SKM-1 treated with dmso at 0.1 percent for 144 hours (cell line): Measurements from ENCODE around the gene PGA4.
"Not testable (repeated sequence)": the region's sequence is repeated elsewhere in the genome, so short reads cannot be mapped to it uniquely, and the experiment has no call there.

ENCODE experiments used
- DNase-seq: peaks from one replicate; lab custom pipeline; 2025; ENCODE audit not compliant: unreplicated experiment; lab: John Stamatoyannopoulos, UW

Gene PGA4

GRCh38 chr11:61222047-61222446 is at the start of gene PGA4:
TSS of gene PGA4 (plus strand) at chr11:61222347. CDS start at chr11:61222401, 54 bp downstream.
- DNase-seq: not testable (repeated sequence)

DNA sequence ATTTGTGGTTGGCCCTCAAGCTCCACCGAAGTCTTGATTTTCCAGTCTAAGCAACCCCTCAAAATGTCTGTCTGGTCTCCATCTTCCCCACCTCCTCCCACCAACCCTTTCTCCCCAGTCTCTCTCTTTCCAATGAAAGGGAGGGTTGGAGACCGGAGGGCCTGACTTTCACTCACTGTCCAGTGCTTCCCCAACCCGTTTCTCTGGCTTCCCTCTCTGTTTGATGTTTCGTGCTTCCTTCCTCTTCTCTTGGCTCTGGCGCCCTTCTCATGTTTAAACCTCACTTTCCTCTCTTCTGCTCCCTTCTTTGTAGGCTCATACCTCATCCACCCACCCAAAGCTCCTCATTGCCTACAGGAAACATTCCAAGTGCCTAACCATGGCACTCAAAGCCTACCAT is 49.8 kb upstream of the PGA4 start:
- peak; percentile 9 for DNase-seq

GRCh38 chr11:61172888-61173287 is 49.3 kb upstream of the PGA4 start:
- no peak for DNase-seq

DNA sequence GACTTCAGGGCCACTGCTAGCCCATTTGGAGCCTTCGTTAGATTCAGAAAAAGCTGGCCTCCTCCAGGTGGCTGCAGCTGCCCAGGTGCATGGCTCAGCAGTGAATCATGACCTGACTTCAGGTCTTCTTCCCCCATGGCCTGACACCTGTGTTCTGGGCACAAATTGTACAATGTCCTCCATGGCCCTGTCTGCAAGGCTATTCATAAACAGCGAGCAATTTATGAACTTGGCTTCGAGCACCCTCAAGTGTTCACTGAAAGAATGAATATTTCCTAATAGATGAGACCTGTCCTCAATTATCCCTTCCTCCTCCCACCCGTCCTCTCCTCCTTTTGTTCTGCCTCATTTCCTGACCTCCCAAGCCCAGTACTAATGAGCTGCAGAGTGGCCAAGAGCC is 48.7 kb upstream of the PGA4 start:
- no peak for DNase-seq

- DNase-seq: no peak
Observed at GRCh38 chr11:61174273-61174672, 47.9 kb upstream of the PGA4 start.

DNA sequence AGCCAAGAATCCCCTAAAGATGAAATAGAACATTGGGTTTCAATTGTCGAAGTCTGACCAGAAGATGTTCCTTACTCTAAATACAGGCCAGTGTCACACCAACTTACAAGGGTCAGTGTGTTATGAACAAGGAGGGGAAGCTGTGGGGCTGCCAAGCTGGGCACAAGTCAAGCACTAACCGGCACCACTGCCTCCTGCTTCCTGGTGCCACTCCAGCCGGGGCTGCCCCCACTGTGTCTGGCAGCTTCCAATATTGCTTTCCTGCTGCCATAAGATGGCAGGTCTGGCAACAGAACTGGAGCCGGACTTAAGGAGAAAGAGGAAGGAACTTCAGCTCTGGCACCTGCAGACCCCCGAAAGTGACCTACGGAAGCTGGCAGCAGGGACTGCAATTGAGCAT is 47.2 kb upstream of the PGA4 start:
- DNase-seq: no peak

GRCh38 chr11:61176446-61176845 is 45.7 kb upstream of the PGA4 start:
- DNase-seq: no peak

DNA sequence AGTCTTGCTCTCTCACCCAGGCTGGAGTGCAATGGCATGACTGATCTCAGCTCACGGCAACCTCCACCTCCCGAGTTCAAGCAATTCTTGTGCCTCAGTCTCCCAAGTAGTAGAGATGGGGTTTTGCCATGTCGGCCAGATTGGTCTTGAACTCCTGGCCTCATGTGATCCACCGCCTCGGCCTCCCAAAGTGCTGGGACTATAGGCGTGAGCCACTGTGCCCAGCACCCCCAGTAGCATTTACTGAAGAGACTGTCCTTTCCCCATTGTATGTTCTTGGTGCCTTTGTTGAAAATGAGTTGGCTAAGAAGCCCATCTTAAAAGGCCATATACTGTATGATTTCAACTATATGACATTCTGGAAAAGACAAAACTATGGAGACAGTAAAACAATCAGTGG is 41.9 kb upstream of the PGA4 start:
- not testable (repeated sequence) for DNase-seq

GRCh38 chr11:61181489-61181888 is 40.7 kb upstream of the PGA4 start:
- DNase-seq: no peak

DNA sequence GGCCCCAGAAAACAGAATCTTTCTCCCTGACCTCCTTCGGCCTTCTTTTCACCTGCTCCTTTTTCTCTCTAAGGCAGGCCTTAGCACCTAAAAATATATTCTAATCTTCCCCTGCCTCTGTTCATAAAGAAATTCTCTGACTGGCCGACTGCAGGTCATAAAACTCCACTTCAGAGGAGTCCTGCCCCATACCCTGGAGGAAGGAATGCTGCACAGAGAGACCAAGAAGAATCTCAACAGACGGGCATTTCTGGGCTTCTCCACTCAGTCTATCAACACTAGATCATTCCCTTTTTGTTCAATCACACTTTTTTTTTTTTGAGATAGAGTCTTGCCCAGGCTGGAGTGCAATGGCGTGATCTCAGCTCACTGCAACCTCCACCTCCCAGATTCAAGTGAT is 38.5 kb upstream of the PGA4 start:
- DNase-seq: no peak

DNA sequence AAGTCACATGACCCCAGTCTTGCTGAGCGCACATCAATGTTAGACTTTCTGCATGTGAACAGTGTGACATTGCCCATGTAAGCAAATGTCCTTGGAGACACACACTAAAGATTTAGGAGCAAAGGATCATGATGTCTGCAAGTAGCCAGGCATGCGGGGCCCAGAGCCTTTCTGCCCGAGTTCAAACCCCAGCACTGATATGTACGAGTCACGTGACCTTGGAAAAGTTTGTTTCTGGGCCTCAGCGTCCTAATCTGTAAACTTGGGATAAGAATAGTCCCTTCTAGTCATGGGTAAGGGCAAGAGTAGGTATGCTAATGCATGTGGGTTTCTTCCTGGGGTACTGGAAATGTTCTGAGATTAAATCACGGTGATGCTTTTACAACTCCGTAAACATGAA is 35.6 kb upstream of the PGA4 start:
- DNase-seq: no peak

DNA sequence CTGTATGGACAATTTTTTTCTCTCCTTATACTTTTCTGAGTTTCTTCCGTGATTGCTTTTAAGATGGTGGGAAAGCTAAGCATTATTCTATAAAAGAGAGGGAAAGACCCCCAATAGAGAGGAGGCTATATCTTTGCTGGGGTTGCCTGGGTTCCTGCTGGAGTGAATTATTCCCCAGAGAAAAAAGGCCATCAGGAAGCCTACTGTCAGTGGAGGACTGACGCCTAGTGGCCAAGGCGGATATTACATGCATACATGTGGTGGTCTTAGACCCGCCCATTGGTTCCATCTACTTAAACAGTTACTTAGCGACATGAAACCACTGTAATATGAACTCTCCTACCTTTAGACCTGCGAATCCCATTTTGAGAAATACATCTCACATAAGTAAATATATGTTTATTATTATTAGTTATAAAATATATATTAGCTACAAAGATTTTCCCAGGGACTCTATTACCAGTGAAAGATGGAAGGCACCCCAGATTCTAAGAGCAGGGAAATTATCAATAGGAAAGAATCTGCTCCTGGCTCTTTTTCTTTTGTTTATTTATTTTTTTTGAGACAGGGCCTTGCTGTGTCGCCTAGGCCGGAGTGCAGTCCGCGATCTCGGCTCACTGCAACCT is 34.5 kb upstream of the PGA4 start:
- DNase-seq: peak; percentile 69

DNA sequence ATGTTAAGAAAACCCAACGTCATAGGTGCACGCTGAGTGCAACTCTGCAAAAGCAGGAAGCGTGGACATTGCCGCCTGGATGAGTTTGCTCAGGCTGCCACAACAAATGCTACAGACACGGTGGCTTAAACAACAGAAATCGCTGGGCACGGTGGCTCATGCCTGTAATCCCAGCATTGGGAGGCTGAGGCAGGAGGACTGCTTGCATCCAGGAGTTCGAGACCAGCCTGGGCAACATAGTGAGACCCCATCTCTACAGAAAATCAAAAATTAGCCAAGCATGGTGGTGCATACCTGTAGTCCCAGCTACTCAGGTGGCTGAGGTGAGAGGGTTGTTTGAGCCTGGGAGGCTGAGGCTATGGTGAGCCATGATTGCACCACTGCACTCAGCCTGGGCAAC is 32.2 kb upstream of the PGA4 start:
- no peak for DNase-seq

DNA sequence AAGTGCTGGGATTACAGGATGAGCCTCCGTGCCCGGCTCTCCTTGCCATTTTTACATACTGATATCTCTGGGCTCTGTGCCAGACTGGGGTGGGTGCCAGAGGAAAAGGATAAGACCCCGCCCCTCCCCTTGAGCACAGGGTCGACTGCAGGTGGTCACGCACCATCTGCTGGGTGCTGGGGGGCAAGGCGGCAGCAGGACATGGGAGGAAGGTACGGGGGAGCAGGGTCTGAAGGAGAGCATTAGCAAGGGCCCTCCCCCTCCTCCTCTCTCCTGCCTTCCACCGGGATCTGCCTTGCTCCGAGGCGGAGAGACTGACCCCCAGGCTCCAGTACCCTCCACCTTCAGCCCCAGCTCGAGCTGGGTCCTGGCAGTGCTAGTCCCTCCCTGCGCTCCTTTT is 28.6 kb upstream of the PGA4 start:
- DNase-seq: no peak

GRCh38 chr11:61194169-61194671 is 27.9 kb upstream of the PGA4 start:
- no peak for DNase-seq

GRCh38 chr11:61194981-61195695 is 27.0 kb upstream of the PGA4 start:
- no peak for DNase-seq

DNA sequence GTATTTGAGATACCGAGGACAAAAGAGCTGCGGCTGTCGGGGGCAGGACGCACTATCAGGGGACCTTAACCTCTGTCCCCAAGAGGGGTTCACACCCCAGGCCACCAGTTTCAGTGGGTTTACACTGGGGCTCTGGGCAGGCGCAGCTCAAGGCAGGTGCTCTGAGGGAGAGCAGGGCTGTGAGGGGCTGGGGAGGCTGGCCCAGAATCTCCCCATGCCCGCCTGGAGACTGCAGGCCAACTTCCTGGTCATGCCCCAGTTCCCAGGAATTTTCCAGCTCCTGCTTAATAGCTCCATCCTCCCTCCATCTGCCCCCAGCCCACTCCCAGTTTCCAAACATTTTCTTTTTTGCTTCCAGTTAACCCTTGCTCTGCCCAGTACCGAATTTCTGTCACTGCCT is 26.4 kb upstream of the PGA4 start:
- no peak for DNase-seq

DNA sequence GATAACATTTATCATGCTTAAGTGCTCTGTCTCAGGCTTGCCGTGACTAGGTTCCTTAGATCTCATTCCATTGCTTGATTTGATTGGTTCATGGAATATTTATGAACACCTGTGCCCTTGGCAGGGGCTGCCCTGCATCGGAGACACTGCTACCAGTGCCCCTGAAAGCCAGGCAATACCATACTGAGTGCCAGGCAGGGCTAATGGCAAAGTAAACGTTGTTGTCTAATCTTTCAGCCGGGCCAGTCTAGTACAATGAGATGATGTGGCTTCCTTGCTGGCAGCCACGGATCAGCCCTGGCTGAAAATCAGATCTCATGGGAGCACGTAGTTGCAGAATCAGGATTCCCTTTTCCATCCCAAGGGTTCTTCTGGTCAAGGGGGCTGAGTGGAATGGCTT is 23.8 kb upstream of the PGA4 start:
- DNase-seq: no peak

GRCh38 chr11:61198948-61199523 is 23.1 kb upstream of the PGA4 start:
- DNase-seq: no peak

GRCh38 chr11:61201476-61201875 is 20.7 kb upstream of the PGA4 start:
- DNase-seq: no peak

DNA sequence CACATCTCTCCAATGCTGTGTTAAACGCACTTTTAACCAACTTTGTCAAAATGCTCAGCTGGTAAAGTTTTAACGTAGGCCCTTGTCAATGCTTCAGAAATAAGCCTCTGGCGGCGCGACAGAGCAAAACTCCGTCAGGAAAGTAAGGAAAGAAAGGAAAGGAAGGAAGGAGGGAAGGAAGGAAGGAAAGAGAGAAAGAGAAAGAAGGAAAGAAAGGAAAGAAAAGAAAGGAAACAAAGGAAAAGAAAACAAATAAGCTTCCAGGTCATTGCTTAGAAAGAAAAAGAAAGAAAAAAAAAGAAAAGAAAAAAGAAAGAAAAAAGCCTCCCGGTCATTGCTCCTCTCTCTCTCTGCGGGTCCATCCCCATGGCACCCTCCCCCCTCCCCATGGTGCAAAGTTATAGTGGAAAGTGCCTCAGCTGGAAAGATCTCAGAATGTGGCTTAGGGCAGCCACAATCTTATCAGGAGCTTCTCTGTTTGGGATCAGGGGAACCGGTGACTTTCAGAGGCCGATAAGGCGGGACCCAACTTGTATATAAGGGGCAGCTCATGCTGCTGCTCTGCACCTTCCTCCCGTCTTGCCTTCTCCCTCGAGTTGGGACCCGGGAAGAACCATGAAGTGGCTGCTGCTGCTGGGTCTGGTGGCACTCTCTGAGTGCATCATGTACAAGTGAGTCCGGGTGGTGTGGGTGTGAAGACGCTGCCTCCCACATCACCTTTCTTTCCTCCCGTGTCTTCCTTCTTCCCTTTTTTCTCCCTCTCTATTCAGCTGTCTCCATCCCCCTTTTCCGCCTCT is 19.0 kb upstream of the PGA4 start, which contains the start of gene PGA3:
Gene PGA3, plus strand, starts transcription at position 566 of the 797 bp plus-strand sequence. Its CDS starts 50 bp downstream, at position 616.
- DNase-seq: not testable (repeated sequence)
